GM12878 (cell line): ENCODE measurements around the gene GRAMD2B. TPM values are rescaled to one million over a fixed set of nuclear protein-coding genes. Genes with fewer than 3 reads are reported as not detected.

Experiments used
- ATAC-seq: fragments of 200-7000 bp; cut with Tn5 transposase; 3 replicates; pipeline ENCODE4 v1.9.1; 2020; ENCODE audit warnings: mild to moderate bottlenecking, moderate library complexity
- BruUV-seq: library from RNA; stranded (reverse); fragments of 400-500 nt; replicated peaks from 2 replicates; lab custom pipeline; 2021; lab: Mats Ljungman, UMichigan
- CTCF ChIA-PET: fragments of 300-600 bp; sonication (Branson Sonifier 250); formaldehyde crosslinking; extraction: SDS; loops from one replicate; lab custom pipeline; 2021; ENCODE audit warnings: inconsistent platforms; lab: Yijun Ruan, JAX
- POLR2A ChIA-PET: fragments of 350-600 bp; formaldehyde crosslinking; extraction: SDS; loops from one replicate; lab custom pipeline; 2021; ENCODE audit warnings: inconsistent platforms; lab: Charles Lee
- RAD21 ChIA-PET: fragments of 300-600 bp; sonication (Branson Sonifier 250); formaldehyde crosslinking; loops from one replicate; lab custom pipeline; 2023; ENCODE audit warnings: antibody characterized with exemption; ENCODE audit not compliant: unreplicated experiment; lab: Charles Lee
- SMC1A ChIA-PET: fragments of 300-600 bp; sonication (Branson Sonifier 250); formaldehyde crosslinking; loops from one replicate; lab custom pipeline; 2023; ENCODE audit not compliant: unreplicated experiment, uncharacterized antibody; lab: Charles Lee
- DNase-seq: peaks from one replicate; pipeline ENCODE4 v3.0.0-alpha.2; 2011; ENCODE audit warnings: low read depth, low spot score
- FAIRE-seq: peaks from 3 replicates; lab custom pipeline; 2011; peaks lifted over from hg19 to GRCh38; lab: Jason Lieb, UNC
- H2AFZ ChIP-seq: 2 replicates; pipeline ENCODE4 v1.6.0; 2011; ENCODE audit warnings: low read depth, low read length, control low read depth; ENCODE audit not compliant: control insufficient read depth
- H3K27ac ChIP-seq: 2 replicates; pipeline ENCODE4 v1.5.1; 2011; ENCODE audit warnings: control low read depth; ENCODE audit not compliant: control insufficient read depth, insufficient read depth
- H3K27me3 ChIP-seq, 2 experiments: replicated peaks in 1 of 2; 2 replicates each; pipeline versions ENCODE4 v1.6.0 to v1.6.1; 2011; ENCODE audit warnings: low read length in 1 of 2; ENCODE audit not compliant: control insufficient read depth in 2 of 2, insufficient read depth in 2 of 2
- H3K36me3 ChIP-seq, 2 experiments: 2 replicates each; pipeline ENCODE4 v1.5.1; 2011; ENCODE audit warnings: low read length in 1 of 2; ENCODE audit not compliant: control insufficient read depth in 2 of 2, insufficient read depth in 2 of 2
- H3K4me1 ChIP-seq: 2 replicates; pipeline ENCODE4 v1.6.1; 2011; ENCODE audit warnings: mild to moderate bottlenecking, low read length, moderate library complexity, mixed read lengths; ENCODE audit not compliant: control insufficient read depth, insufficient read depth
- H3K4me2 ChIP-seq: 2 replicates; pipeline ENCODE4 v1.6.0; 2011; ENCODE audit warnings: control low read depth; ENCODE audit not compliant: control insufficient read depth, insufficient read depth
- H3K4me3 ChIP-seq: fragments of 200-600 bp; sonication (generic); 2 replicates; pipeline ENCODE4 v1.5.1; 2016
- H3K79me2 ChIP-seq: 2 replicates; pipeline ENCODE4 v1.6.0; 2011; ENCODE audit warnings: low read length; ENCODE audit not compliant: control insufficient read depth, insufficient read depth
- H3K9ac ChIP-seq: 2 replicates; pipeline ENCODE4 v1.8.0; 2011; ENCODE audit warnings: low read length, control low read depth, mixed read lengths; ENCODE audit not compliant: control insufficient read depth, insufficient read depth
- H3K9me3 ChIP-seq: replicated peaks from 3 replicates; pipeline ENCODE4 v1.5.1; 2011; ENCODE audit warnings: mild to moderate bottlenecking, low read length; ENCODE audit not compliant: control insufficient read depth, insufficient read depth
- H4K20me1 ChIP-seq: 2 replicates; pipeline ENCODE4 v1.6.0; 2011; ENCODE audit not compliant: control insufficient read depth, insufficient read depth
- ASH2L ChIP-seq: fragments of 300-600, 200-600 bp; sonication (generic); IDR thresholded peaks from 2 replicates; pipeline ENCODE4 v1.6.1; 2017; ENCODE audit warnings: low read depth, mild to moderate bottlenecking, borderline replicate concordance
- ATF3 ChIP-seq: IDR thresholded peaks from 2 replicates; pipeline ENCODE4 v1.6.1; 2011; ENCODE audit warnings: low read depth, mild to moderate bottlenecking, low read length, moderate library complexity, borderline replicate concordance; ENCODE audit errors: extremely low read depth
- BCL3 ChIP-seq: IDR thresholded peaks from 2 replicates; pipeline ENCODE4 v1.6.1; 2011; ENCODE audit warnings: borderline replicate concordance, low read depth, mild to moderate bottlenecking, moderate library complexity, low read length; ENCODE audit not compliant: insufficient read depth, poor library complexity, severe bottlenecking
- CBFB ChIP-seq: IDR thresholded peaks from 2 replicates; pipeline ENCODE4 v1.6.1; 2016; ENCODE audit warnings: antibody characterized with exemption, low read depth
- CTCF ChIP-seq, 3 experiments: IDR thresholded peaks in 2 of 3; conservative IDR thresholded peaks in 1 of 3; 2 replicates each; pipeline ENCODE4 v1.5.1; 2011; ENCODE audit warnings: low read depth in 3 of 3, low read length in 3 of 3, mild to moderate bottlenecking in 3 of 3, control low read depth in 2 of 3, moderate library complexity in 2 of 3, inconsistent platforms in 1 of 3, mixed read lengths in 1 of 3; ENCODE audit not compliant: control insufficient read depth in 2 of 3, insufficient read depth in 1 of 3; ENCODE audit errors: extremely low read depth in 1 of 3
- DPF2 ChIP-seq: fragments of 450-650 bp; IDR thresholded peaks from 2 replicates; pipeline ENCODE4 v1.6.1; 2017; ENCODE audit warnings: mild to moderate bottlenecking
- EED ChIP-seq: sonication (generic); IDR thresholded peaks from 2 replicates; pipeline ENCODE4 v1.6.1; 2016; ENCODE audit warnings: antibody characterized with exemption, low read depth
- HCFC1 ChIP-seq: fragments of 150-350 bp; IDR thresholded peaks from 2 replicates; pipeline ENCODE4 v1.6.1; 2014; ENCODE audit warnings: low read length
- HDAC2 ChIP-seq: fragments of 200-600 bp; sonication (generic); IDR thresholded peaks from 2 replicates; pipeline ENCODE4 v1.6.1; 2017
- LARP7 ChIP-seq: fragments of 450-650 bp; IDR thresholded peaks from 2 replicates; pipeline ENCODE4 v1.6.1; 2017; ENCODE audit warnings: mild to moderate bottlenecking
- NBN ChIP-seq: fragments of 450-650 bp; IDR thresholded peaks from 2 replicates; pipeline ENCODE4 v1.6.1; 2016
- RUNX3 ChIP-seq: IDR thresholded peaks from 2 replicates; pipeline ENCODE4 v1.6.1; 2012; ENCODE audit warnings: low read length, inconsistent platforms
- TAF1 ChIP-seq: IDR thresholded peaks from 2 replicates; pipeline ENCODE4 v1.6.1; 2011; ENCODE audit warnings: mild to moderate bottlenecking, low read depth, low read length, borderline replicate concordance
- TBL1XR1 ChIP-seq: IDR thresholded peaks from 2 replicates; pipeline ENCODE4 v1.6.1; 2012; ENCODE audit warnings: low read depth, low read length, improper control_type of control experiment
- YBX1 ChIP-seq: fragments of 450-650 bp; IDR thresholded peaks from 2 replicates; pipeline ENCODE4 v1.6.1; 2016; ENCODE audit warnings: antibody characterized with exemption
- WGBS: methylation state at CpG from one replicate; pipeline ENCODE4 v1.1.6; 2016; ENCODE audit warnings: low lambda C conversion rate; ENCODE audit not compliant: insufficient replicate concordance, insufficient coverage; ENCODE audit errors: missing lambda C conversion rate; 5-methylcytosine and 5-hydroxymethylcytosine counted together
- in situ Hi-C: fragments of 300-500 bp; cut with MboI; formaldehyde crosslinking; loops from 9 replicates; pipeline ENCODE4 v1.14.3; 2018; ENCODE audit warnings: mixed read lengths
- intact Hi-C: fragments of 100-400 bp; cut with micrococcal nuclease; formaldehyde crosslinking; loops from one replicate; pipeline ENCODE4 v1.14.2; 2022; ENCODE audit not compliant: unreplicated experiment
- polyA plus RNA-seq, 11 experiments: library from polyadenylated mRNA; depleted of rRNA in 4 of 11; unstranded in 6 of 11; stranded (reverse) in 5 of 11; fragments of >200 nt; fragmentation: Nextera tagmentation in 4 of 11; fragmentation: Illumina TruSeq in 1 of 11; extraction: Ambion mirVana in 4 of 11; extraction: Trizol in 1 of 11; gene quantifications; 1 replicate in 1 of 11; 2 replicates in 10 of 11; pipeline versions ENCODE4 v1.2.1 to v1.2.3, GENCODE V29; 2011 to 2016; ENCODE audit warnings: inconsistent platforms in 2 of 11, missing spikeins in 2 of 11, low read depth in 1 of 11
- total RNA-seq, 4 experiments: library from RNA; depleted of rRNA in 3 of 4; stranded (reverse); fragments of >200 nt in 3 of 4; fragmentation: Illumina TruSeq in 1 of 4; extraction: Trizol in 1 of 4; gene quantifications; 2 replicates each; pipeline versions ENCODE4 v1.2.1 to v1.2.3, GENCODE V29; 2013 to 2021

The GRAMD2B gene
- total and polyA plus RNA-seq, 10 of the 15 experiments (the other 5 are each of a cell fraction or from before 2014, with no cell fraction given), result 1.9 to 21.5 (median 8.4) TPM

- TF ChIP-seq CTCF (IDR thresholded peaks at IDR 0.05 in 2 of 3, conservative IDR thresholded peaks at IDR 0.05 in 1 of 3; ENCODE audit: control insufficient read depth in 2 of 3, extremely low read depth in 1 of 3, insufficient read depth in 1 of 3, low read depth in 3 of 3, low read length in 3 of 3) (no peak), ASH2L (no peak), DPF2 (no peak), EED (no peak), YBX1 (no peak), HCFC1 (no peak)
- TF ChIP-seq, all 136 proteins: peak for 0
Measured at GRCh38 chr5:126445502-126446174, 22.4 kb downstream of the GRAMD2B start (continued).

- WGBS, result 54% methylated on average over 9 of the region's 9 CpGs
- in situ Hi-C loops, result no loop called here
- ChIA-PET RAD21 (interaction anchor here (1.2 kb wide), 1 partner anchor 8 kb away, joined by 3 read pairs; no protein-coding TSS in a partner anchor), POLR2A (interaction anchor here (0.7 to 1.2 kb wide), 3 partner anchors 24 to 1631 kb away, joined by 3 to 4 read pairs (median 4); partner anchors contain the start of gene GRAMD2B), CTCF (interaction anchor here (0.8 to 1.5 kb wide), 5 partner anchors 13 to 83 kb away, joined by 3 to 5 read pairs (median 3); partner anchors contain the start of gene GRAMD2B), SMC1A (interaction anchor here (0.6 to 1.1 kb wide), 3 partner anchors 15 to 121 kb away, joined by 3 read pairs; no protein-coding TSS in a partner anchor)
- no peak overlapping the region for H3K9ac ChIP-seq
- peak; percentile 50 for ATAC-seq
- BruUV-seq, result no TSS peak
- no peak overlapping the region for H2AFZ ChIP-seq
- H3K27me3 ChIP-seq, result no peaks in the 10 kb centered on the region
- H3K79me2 ChIP-seq, result peaks cover 1% of the 10 kb centered on the region
- FAIRE-seq, result no peak
- H3K4me3 ChIP-seq, result no peak overlapping the region
- H3K9me3 ChIP-seq, result no peaks in the 10 kb centered on the region; the same call in 2 of the 3 replicates
- no peaks in the 10 kb centered on the region for H4K20me1 ChIP-seq
- DNase-seq, result no peak
- H3K36me3 ChIP-seq, result no peaks in the 10 kb centered on the region
- H3K4me2 ChIP-seq, result peak overlapping the region; percentile 11; the same call in 1 of the 2 replicates
- peaks cover 48% of the 10 kb centered on the region for H3K4me1 ChIP-seq
- intact Hi-C loops, result loop anchor here (10.0 kb wide), 1 partner anchor 328 kb away; the partner anchor contains the start of gene LMNB1
- H3K27ac ChIP-seq, result no peak overlapping the region
- TF ChIP-seq ATF3 (no peak), RUNX3 (no peak), TBL1XR1 (no peak), TAF1 (no peak), HDAC2 (no peak), CTCF (IDR thresholded peaks at IDR 0.05 in 2 of 3, conservative IDR thresholded peaks at IDR 0.05 in 1 of 3; ENCODE audit: control insufficient read depth in 2 of 3, extremely low read depth in 1 of 3, insufficient read depth in 1 of 3, low read depth in 3 of 3, low read length in 3 of 3) (no peak), LARP7 (no peak), CBFB (no peak), NBN (0 out of 2 replicates have a peak, but pooled peaks have one; percentile 29), BCL3 (peak; percentile 24)
Measured at GRCh38 chr5:126446498-126447224, 23.5 kb downstream of the GRAMD2B start.
